Liver (tissue), 9 donors: ENCODE results near the gene CBX2. TPM values are rescaled to one million over a fixed set of nuclear protein-coding genes. Genes with fewer than 3 reads are reported as not detected.

Source experiments
- DNase-seq: peaks from one replicate; pipeline ENCODE4 v3.0.0-alpha.2; 2017; ENCODE audit warnings: low spot score
- H3K27ac ChIP-seq, 2 donors: one replicate each; pipeline ENCODE4 v1.7.0; 2013; ENCODE audit warnings: inconsistent platforms in 2 of 2, low read length in 2 of 2, control low read depth in 1 of 2, low read depth in 1 of 2, mild to moderate bottlenecking in 1 of 2
- H3K27me3 ChIP-seq, 4 donors: one replicate each; pipeline versions ENCODE4 v1.6.1 to v1.7.0; 2013; ENCODE audit warnings: low read length in 3 of 4, inconsistent platforms in 1 of 4, mild to moderate bottlenecking in 1 of 4, moderate library complexity in 1 of 4; ENCODE audit not compliant: control insufficient read depth in 4 of 4, insufficient read depth in 4 of 4
- H3K36me3 ChIP-seq, 4 donors: one replicate each; pipeline versions ENCODE4 v1.6.1 to v1.7.0; 2013; ENCODE audit warnings: low read length in 3 of 4, mild to moderate bottlenecking in 3 of 4, low read depth in 1 of 4, moderate library complexity in 1 of 4; ENCODE audit not compliant: control insufficient read depth in 4 of 4, insufficient read depth in 3 of 4
- H3K4me1 ChIP-seq, 4 donors: one replicate each; pipeline versions ENCODE4 v1.6.1 to v1.7.0; 2013; ENCODE audit warnings: low read length in 3 of 4, mild to moderate bottlenecking in 3 of 4, moderate library complexity in 1 of 4; ENCODE audit not compliant: control insufficient read depth in 4 of 4, insufficient read depth in 4 of 4
- H3K4me3 ChIP-seq, 3 donors: one replicate each; pipeline versions ENCODE4 v1.6.1 to v1.7.0; 2013; ENCODE audit warnings: low read length in 3 of 3, control low read depth in 1 of 3, low read depth in 1 of 3, mild to moderate bottlenecking in 1 of 3
- H3K9ac ChIP-seq, 2 donors: one replicate each; pipeline ENCODE4 v1.7.0; 2013; ENCODE audit warnings: low read length in 2 of 2, mild to moderate bottlenecking in 2 of 2, moderate library complexity in 2 of 2, control low read depth in 1 of 2, low read depth in 1 of 2
- H3K9me3 ChIP-seq, 4 donors: one replicate each; pipeline versions ENCODE4 v1.6.1 to v1.7.0; 2013; ENCODE audit warnings: low read length in 3 of 4; ENCODE audit not compliant: control insufficient read depth in 4 of 4
- EGR1 ChIP-seq, 2 donors: IDR thresholded peaks; 2 replicates each; pipeline ENCODE4 v1.6.1; 2016 to 2018; ENCODE audit warnings: antibody characterized with exemption in 2 of 2, low read depth in 2 of 2
- FOXA1 ChIP-seq: IDR thresholded peaks from 2 replicates; pipeline ENCODE4 v1.6.1; 2016; ENCODE audit warnings: antibody characterized with exemption
- FOXA2 ChIP-seq: IDR thresholded peaks from 2 replicates; pipeline ENCODE4 v1.6.1; 2016; ENCODE audit warnings: antibody characterized with exemption
- GABPA ChIP-seq, 2 donors: IDR thresholded peaks in 1 of 2; conservative IDR thresholded peaks in 1 of 2; 2 replicates each; pipeline ENCODE4 v1.6.1; 2016; ENCODE audit warnings: antibody characterized with exemption in 2 of 2, mild to moderate bottlenecking in 1 of 2, moderate library complexity in 1 of 2
- HNF4A ChIP-seq, 2 donors: conservative IDR thresholded peaks; 2 replicates each; pipeline ENCODE4 v1.6.1; 2016; ENCODE audit warnings: antibody characterized with exemption in 2 of 2, mild to moderate bottlenecking in 2 of 2
- HNF4G ChIP-seq: IDR thresholded peaks from 2 replicates; pipeline ENCODE4 v1.6.1; 2016; ENCODE audit warnings: antibody characterized with exemption
- NR2F2 ChIP-seq: IDR thresholded peaks from 2 replicates; pipeline ENCODE4 v1.6.1; 2016; ENCODE audit warnings: antibody characterized with exemption
- RAD21 ChIP-seq, 2 donors: IDR thresholded peaks; 2 replicates each; pipeline ENCODE4 v1.6.1; 2016; ENCODE audit warnings: antibody characterized with exemption in 2 of 2, mild to moderate bottlenecking in 2 of 2
- RXRA ChIP-seq, 2 donors: IDR thresholded peaks; 2 replicates each; pipeline ENCODE4 v1.6.1; 2017 to 2018; ENCODE audit warnings: antibody characterized with exemption in 2 of 2, mild to moderate bottlenecking in 1 of 2
- SP1 ChIP-seq: IDR thresholded peaks from 2 replicates; pipeline ENCODE4 v1.6.1; 2018; ENCODE audit warnings: antibody characterized with exemption, mild to moderate bottlenecking
- TAF1 ChIP-seq: conservative IDR thresholded peaks from 2 replicates; pipeline ENCODE4 v1.6.1; 2016; ENCODE audit warnings: antibody characterized with exemption, mild to moderate bottlenecking
- YY1 ChIP-seq: IDR thresholded peaks from 2 replicates; pipeline ENCODE4 v1.6.1; 2016; ENCODE audit warnings: antibody characterized with exemption, mild to moderate bottlenecking
- WGBS: extraction: QIAGEN DNeasy Blood & Tissue Kit; methylation state at CpG from one replicate; pipeline ENCODE4 v1.1.7; 2013; 5-methylcytosine and 5-hydroxymethylcytosine counted together
- polyA plus RNA-seq, 2 donors: library from polyadenylated mRNA; stranded (reverse) in 1 of 2; unstranded in 1 of 2; fragments of 200-250 nt in 1 of 2; fragments of >200 nt in 1 of 2; fragmentation: Nextera tagmentation in 1 of 2; extraction: Ambion mirVana in 1 of 2; gene quantifications; one replicate each; pipeline versions ENCODE4 v1.2.1 to v1.2.3, GENCODE V29; 2013 to 2015
- total RNA-seq, 2 donors: library from RNA; depleted of rRNA; stranded (reverse); fragments of >200 nt; gene quantifications; one replicate each; pipeline ENCODE4 v1.2.3, GENCODE V29; 2014
- TF ChIP-seq, protein P1 (sequence below): fragments of 150-350 bp; IDR thresholded peaks from 2 replicates; pipeline ENCODE4 v1.5.1; 2017; ENCODE audit warnings: improper control_type of control experiment, low read depth, low read length; ENCODE audit not compliant: missing input control
- TF ChIP-seq, protein P2 (sequence below): IDR thresholded peaks from 2 replicates; pipeline ENCODE4 v1.6.1; 2016; ENCODE audit warnings: antibody characterized with exemption
- TF ChIP-seq, protein P3 (sequence below): IDR thresholded peaks from 2 replicates; pipeline ENCODE4 v1.6.1; 2016; ENCODE audit warnings: antibody characterized with exemption
- TF ChIP-seq, protein P4 (sequence below): IDR thresholded peaks from 2 replicates; pipeline ENCODE4 v1.6.1; 2016; ENCODE audit warnings: antibody characterized with exemption, mild to moderate bottlenecking
- TF ChIP-seq, protein P5 (sequence below): IDR thresholded peaks from 2 replicates; pipeline ENCODE4 v1.6.1; 2016; ENCODE audit warnings: antibody characterized with exemption
- donor health status: healthy.
- donor health status: healthy.
- donor health status: healthy.
- donor health status: healthy.
- donor health status: healthy.

Gene CBX2
- total and polyA plus RNA-seq, 4 donors: 0.33 to 2.4 (median 0.53) TPM

DNA sequence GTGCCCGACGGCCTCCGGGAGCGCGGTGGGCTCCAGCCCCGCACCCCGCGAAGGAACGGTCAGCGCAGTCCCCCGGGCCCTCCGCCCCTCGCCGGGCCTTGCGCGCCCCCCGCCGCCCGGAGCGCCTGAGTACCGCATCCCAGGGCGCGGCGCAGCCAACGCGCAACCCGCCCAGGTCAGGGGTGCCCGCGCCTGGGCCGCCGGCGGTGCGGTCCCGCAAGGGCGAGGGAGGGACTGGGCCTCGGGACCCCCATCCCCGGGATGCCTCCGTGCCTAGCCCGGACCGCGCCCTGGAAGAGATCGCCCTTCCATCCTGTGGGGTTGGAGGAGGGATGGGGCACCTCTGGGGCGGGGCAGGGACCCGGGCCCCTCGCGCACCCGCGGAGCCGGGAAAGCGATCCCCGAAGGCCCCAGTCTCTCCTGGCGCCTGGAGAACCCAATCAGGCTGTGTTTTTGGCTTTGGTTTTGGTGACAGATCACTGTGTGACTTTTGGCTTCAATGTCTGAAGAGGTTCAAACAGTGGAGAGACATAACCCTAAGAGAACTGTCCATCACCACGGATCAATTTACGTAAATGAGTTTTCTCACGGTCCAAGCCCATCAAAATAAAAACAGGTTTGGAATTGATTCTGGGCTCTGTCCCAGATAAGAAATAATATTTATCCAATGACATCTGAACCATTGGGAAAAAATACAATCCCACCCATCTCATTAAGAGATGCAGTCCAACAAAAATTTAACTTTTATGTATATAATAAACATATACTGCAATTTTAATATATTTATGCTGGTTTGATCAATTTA lies 29.5 kb upstream of the CBX2 start (continued):
- no peak for TF ChIP-seq EGR1 (IDR thresholded peaks at IDR 0.05; ENCODE audit: low read depth in 2 of 2)
- no peak for TF ChIP-seq HNF4G
- no peak for TF ChIP-seq RAD21 (IDR thresholded peaks at IDR 0.05)
- TF ChIP-seq FOXA2: no peak
- TF ChIP-seq TAF1: no peak
- TF ChIP-seq, protein P1, sequence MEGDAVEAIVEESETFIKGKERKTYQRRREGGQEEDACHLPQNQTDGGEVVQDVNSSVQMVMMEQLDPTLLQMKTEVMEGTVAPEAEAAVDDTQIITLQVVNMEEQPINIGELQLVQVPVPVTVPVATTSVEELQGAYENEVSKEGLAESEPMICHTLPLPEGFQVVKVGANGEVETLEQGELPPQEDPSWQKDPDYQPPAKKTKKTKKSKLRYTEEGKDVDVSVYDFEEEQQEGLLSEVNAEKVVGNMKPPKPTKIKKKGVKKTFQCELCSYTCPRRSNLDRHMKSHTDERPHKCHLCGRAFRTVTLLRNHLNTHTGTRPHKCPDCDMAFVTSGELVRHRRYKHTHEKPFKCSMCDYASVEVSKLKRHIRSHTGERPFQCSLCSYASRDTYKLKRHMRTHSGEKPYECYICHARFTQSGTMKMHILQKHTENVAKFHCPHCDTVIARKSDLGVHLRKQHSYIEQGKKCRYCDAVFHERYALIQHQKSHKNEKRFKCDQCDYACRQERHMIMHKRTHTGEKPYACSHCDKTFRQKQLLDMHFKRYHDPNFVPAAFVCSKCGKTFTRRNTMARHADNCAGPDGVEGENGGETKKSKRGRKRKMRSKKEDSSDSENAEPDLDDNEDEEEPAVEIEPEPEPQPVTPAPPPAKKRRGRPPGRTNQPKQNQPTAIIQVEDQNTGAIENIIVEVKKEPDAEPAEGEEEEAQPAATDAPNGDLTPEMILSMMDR: no peak
- no peak for TF ChIP-seq HNF4A (conservative IDR thresholded peaks at IDR 0.05)
- no peak for TF ChIP-seq SP1
- no peak for TF ChIP-seq RXRA (IDR thresholded peaks at IDR 0.05)
- TF ChIP-seq, protein P2, sequence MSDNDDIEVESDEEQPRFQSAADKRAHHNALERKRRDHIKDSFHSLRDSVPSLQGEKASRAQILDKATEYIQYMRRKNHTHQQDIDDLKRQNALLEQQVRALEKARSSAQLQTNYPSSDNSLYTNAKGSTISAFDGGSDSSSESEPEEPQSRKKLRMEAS: no peak

DNA sequence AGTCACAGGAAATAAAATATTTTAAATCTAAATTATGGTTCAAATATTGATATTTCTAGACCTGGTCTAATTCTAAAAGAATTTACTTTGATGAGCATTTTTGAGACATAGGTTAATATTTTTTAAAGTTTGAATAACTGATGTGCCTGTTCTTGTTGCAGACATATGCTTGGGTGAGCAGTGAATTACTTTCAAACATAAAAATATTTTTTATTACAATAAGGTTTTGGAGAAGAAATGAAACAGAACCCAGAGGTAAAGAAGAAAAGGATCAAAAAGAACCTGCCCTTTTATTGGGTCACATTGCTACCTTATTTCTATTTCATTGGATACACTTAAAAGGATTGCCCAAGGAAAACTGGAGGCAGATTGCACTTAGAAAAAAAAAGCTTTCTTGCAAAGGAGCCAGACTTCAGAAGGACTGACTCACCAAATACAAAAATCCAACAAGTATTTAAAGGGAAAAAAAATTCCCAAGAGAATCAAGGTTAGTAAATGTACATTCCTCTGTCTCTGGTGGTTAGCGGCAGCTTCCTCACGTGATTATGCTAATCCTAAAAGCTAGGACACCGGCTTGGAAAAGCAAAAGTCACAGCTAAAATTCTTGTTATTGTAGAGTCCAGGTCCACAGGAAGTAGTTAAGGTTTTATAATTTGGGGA lies 28.7 kb upstream of the CBX2 start:
- 59% methylated on average over 3 of the region's 3 CpGs for WGBS
- Histone ChIP-seq H3K9ac (no peak overlapping the region), H3K27ac (no peak overlapping the region), H3K4me3 (no peak overlapping the region), H3K36me3 (peaks cover 0 to 1% (median 0%) of the 10 kb centered on the region in 4 donors), H3K4me1 (peaks cover 0 to 7% (median 3%) of the 10 kb centered on the region in 4 donors), H3K9me3 (no peaks in the 10 kb centered on the region), H3K27me3 (peaks cover 0 to 8% (median 5%) of the 10 kb centered on the region in 4 donors)
- DNase-seq: no peak
- TF ChIP-seq, protein P3, sequence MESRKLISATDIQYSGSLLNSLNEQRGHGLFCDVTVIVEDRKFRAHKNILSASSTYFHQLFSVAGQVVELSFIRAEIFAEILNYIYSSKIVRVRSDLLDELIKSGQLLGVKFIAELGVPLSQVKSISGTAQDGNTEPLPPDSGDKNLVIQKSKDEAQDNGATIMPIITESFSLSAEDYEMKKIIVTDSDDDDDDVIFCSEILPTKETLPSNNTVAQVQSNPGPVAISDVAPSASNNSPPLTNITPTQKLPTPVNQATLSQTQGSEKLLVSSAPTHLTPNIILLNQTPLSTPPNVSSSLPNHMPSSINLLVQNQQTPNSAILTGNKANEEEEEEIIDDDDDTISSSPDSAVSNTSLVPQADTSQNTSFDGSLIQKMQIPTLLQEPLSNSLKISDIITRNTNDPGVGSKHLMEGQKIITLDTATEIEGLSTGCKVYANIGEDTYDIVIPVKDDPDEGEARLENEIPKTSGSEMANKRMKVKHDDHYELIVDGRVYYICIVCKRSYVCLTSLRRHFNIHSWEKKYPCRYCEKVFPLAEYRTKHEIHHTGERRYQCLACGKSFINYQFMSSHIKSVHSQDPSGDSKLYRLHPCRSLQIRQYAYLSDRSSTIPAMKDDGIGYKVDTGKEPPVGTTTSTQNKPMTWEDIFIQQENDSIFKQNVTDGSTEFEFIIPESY: no peak
- TF ChIP-seq GABPA (IDR thresholded peaks at IDR 0.05 in 1 of 2, conservative IDR thresholded peaks at IDR 0.05 in 1 of 2) (no peak), NR2F2 (no peak), RXRA (IDR thresholded peaks at IDR 0.05) (no peak), EGR1 (IDR thresholded peaks at IDR 0.05; ENCODE audit: low read depth in 2 of 2) (no peak), HNF4A (conservative IDR thresholded peaks at IDR 0.05) (no peak), FOXA2 (no peak), SP1 (no peak), FOXA1 (no peak), YY1 (no peak), TAF1 (no peak)
- TF ChIP-seq, protein P4, sequence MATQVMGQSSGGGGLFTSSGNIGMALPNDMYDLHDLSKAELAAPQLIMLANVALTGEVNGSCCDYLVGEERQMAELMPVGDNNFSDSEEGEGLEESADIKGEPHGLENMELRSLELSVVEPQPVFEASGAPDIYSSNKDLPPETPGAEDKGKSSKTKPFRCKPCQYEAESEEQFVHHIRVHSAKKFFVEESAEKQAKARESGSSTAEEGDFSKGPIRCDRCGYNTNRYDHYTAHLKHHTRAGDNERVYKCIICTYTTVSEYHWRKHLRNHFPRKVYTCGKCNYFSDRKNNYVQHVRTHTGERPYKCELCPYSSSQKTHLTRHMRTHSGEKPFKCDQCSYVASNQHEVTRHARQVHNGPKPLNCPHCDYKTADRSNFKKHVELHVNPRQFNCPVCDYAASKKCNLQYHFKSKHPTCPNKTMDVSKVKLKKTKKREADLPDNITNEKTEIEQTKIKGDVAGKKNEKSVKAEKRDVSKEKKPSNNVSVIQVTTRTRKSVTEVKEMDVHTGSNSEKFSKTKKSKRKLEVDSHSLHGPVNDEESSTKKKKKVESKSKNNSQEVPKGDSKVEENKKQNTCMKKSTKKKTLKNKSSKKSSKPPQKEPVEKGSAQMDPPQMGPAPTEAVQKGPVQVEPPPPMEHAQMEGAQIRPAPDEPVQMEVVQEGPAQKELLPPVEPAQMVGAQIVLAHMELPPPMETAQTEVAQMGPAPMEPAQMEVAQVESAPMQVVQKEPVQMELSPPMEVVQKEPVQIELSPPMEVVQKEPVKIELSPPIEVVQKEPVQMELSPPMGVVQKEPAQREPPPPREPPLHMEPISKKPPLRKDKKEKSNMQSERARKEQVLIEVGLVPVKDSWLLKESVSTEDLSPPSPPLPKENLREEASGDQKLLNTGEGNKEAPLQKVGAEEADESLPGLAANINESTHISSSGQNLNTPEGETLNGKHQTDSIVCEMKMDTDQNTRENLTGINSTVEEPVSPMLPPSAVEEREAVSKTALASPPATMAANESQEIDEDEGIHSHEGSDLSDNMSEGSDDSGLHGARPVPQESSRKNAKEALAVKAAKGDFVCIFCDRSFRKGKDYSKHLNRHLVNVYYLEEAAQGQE: no peak
- TF ChIP-seq, protein P5, sequence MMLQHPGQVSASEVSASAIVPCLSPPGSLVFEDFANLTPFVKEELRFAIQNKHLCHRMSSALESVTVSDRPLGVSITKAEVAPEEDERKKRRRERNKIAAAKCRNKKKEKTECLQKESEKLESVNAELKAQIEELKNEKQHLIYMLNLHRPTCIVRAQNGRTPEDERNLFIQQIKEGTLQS: no peak
- TF ChIP-seq, protein P2: no peak
